ENCODE measurements around the gene PSMG3. TPM values are rescaled to one million over a fixed set of nuclear protein-coding genes. Genes with fewer than 3 reads are reported as not detected.

PSMG3 gene
- total and polyA plus RNA-seq, 2 of the 8 experiments (the other 6 are each of a cell fraction or from before 2014, with no cell fraction given): 30.2 to 62.0 TPM

- H2BK5ac ChIP-seq (ENCODE audit: low read depth, low read length): no peak overlapping the region
- no peak for FAIRE-seq
- TF ChIP-seq HDAC2 (IDR thresholded peaks at IDR 0.05; ENCODE audit: borderline replicate concordance in 1 of 2, low read depth in 2 of 2, low read length in 2 of 2): no peak
- TF ChIP-seq SIRT6 (IDR thresholded peaks at IDR 0.05; ENCODE audit: low read length): no peak
- TF ChIP-seq CHD1 (IDR thresholded peaks at IDR 0.05; ENCODE audit: low read depth, low read length): no peak
- TF ChIP-seq BCL11A (IDR thresholded peaks at IDR 0.05; ENCODE audit: low read depth in 2 of 2, low read length in 2 of 2): no peak
- TF ChIP-seq JUN (IDR thresholded peaks at IDR 0.05; ENCODE audit: low read depth, low read length): no peak
- TF ChIP-seq, protein P1, sequence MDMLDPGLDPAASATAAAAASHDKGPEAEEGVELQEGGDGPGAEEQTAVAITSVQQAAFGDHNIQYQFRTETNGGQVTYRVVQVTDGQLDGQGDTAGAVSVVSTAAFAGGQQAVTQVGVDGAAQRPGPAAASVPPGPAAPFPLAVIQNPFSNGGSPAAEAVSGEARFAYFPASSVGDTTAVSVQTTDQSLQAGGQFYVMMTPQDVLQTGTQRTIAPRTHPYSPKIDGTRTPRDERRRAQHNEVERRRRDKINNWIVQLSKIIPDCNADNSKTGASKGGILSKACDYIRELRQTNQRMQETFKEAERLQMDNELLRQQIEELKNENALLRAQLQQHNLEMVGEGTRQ (IDR thresholded peaks at IDR 0.05; ENCODE audit: low read length): no peak
- no peak for TF ChIP-seq SRF (IDR thresholded peaks at IDR 0.05; ENCODE audit: low read depth, low read length)
- no peak for TF ChIP-seq POLR2A (IDR thresholded peaks at IDR 0.05; ENCODE audit: control extremely low read depth in 1 of 2, low read depth in 2 of 2, low read length in 2 of 2)
- TF ChIP-seq CBX8 (IDR thresholded peaks at IDR 0.05; ENCODE audit: borderline replicate concordance, low read depth, low read length): no peak
- no peak for TF ChIP-seq CBX5 (IDR thresholded peaks at IDR 0.05; ENCODE audit: low read depth, low read length)
- no peak for DNase-seq (ENCODE audit: low read depth in 1 of 2, low spot score in 2 of 2)
- H3K23me2 ChIP-seq (ENCODE audit: low read depth, low read length): no peaks in the 10 kb centered on the region; the same call in 1 of the 2 replicates
- no peak overlapping the region for H4K91ac ChIP-seq (replicated peaks; ENCODE audit: insufficient read length, low read length)
- ChIA-PET POLR2A (ENCODE audit: partially characterized antibody) (interaction anchor here (1.0 kb wide), 1 partner anchor 28 kb away, joined by 3 read pairs; no protein-coding TSS in a partner anchor), CTCF (ENCODE audit: partially characterized antibody) (interaction anchor here (1.0 to 2.3 kb wide), 2 partner anchors 14 to 37 kb away, joined by 4 to 5 read pairs; no protein-coding TSS in a partner anchor)
- no peak overlapping the region for H3K14ac ChIP-seq (ENCODE audit: insufficient read length)
- H4K5ac ChIP-seq (ENCODE audit: insufficient read length, low read depth, low read length): no peak overlapping the region
- H3K4ac ChIP-seq (replicated peaks; ENCODE audit: insufficient read length, low read depth, low read length): no peak overlapping the region
- H3K27me3 ChIP-seq (replicated peaks in 1 of 4; ENCODE audit: control insufficient read depth in 3 of 4, extremely low read depth in 1 of 4, insufficient read depth in 3 of 4, low read length in 3 of 4): no peaks in the 10 kb centered on the region
- H3K9ac ChIP-seq (replicated peaks in 1 of 4; ENCODE audit: extremely low read depth in 1 of 4, low read depth in 3 of 4, low read length in 3 of 4): no peak overlapping the region
- H4K8ac ChIP-seq (ENCODE audit: extremely low read depth, insufficient read depth, low read length): no peak overlapping the region
- no peak overlapping the region for H3K4me2 ChIP-seq (ENCODE audit: insufficient read depth in 1 of 2, low read depth in 2 of 2, low read length in 2 of 2)
- H3K56ac ChIP-seq (replicated peaks; ENCODE audit: insufficient read length, low read depth, low read length): no peak overlapping the region
- H3K79me2 ChIP-seq (ENCODE audit: control insufficient read depth in 1 of 2, insufficient read depth in 2 of 2, low read length in 2 of 2): no peaks in the 10 kb centered on the region
- 82% methylated on average over 2 of the region's 2 CpGs; no CpG with 5 or more reads in 1 of the 2 experiments for WGBS, 2 experiments (ENCODE audit: extremely low coverage in 1 of 2, insufficient coverage in 1 of 2, insufficient read length in 1 of 2, insufficient replicate concordance in 2 of 2, low coverage in 1 of 2, low lambda C conversion rate in 2 of 2, missing lambda C conversion rate in 1 of 2)
- H2BK12ac ChIP-seq (ENCODE audit: low read depth, low read length): no peak overlapping the region
- no peak overlapping the region for H2BK120ac ChIP-seq (replicated peaks; ENCODE audit: low read depth, low read length)
- H2BK15ac ChIP-seq (ENCODE audit: low read length): no peak overlapping the region
- no peak overlapping the region for H3K18ac ChIP-seq (ENCODE audit: extremely low read depth, low read length)
- no peak overlapping the region for H3K27ac ChIP-seq (ENCODE audit: low read depth, low read length)
- H2BK20ac ChIP-seq (ENCODE audit: low read length): no peak overlapping the region
- no peak overlapping the region for H3K4me3 ChIP-seq (ENCODE audit: extremely low read depth in 1 of 4, insufficient read depth in 2 of 4, low read depth in 3 of 4, low read length in 4 of 4)
- H2AFZ ChIP-seq (ENCODE audit: low read length): no peak overlapping the region
- peaks cover 0 to 6% (median 0%) of the 10 kb centered on the region in 4 experiments; a peak in 3 of 7 replicates for H3K4me1 ChIP-seq (replicated peaks in 1 of 4; ENCODE audit: control insufficient read depth in 3 of 4, insufficient read depth in 4 of 4, low read length in 3 of 4)
- H3K9me3 ChIP-seq (ENCODE audit: insufficient read depth in 2 of 2, low read depth in 1 of 2, low read length in 1 of 2): no peaks in the 10 kb centered on the region
- no peaks in the 10 kb centered on the region for H3K79me1 ChIP-seq (ENCODE audit: low read depth, low read length)
- no peak overlapping the region for H2AK5ac ChIP-seq (ENCODE audit: low read depth, low read length)
- peaks cover 0 to 1% of the 10 kb centered on the region in 2 experiments for H4K20me1 ChIP-seq (replicated peaks in 1 of 2; ENCODE audit: control insufficient read depth in 1 of 2, insufficient read depth in 2 of 2, low read length in 2 of 2)
- no peaks in the 10 kb centered on the region for H3K36me3 ChIP-seq (ENCODE audit: control insufficient read depth in 2 of 4, insufficient read depth in 4 of 4, low read length in 3 of 4)
- H3K23ac ChIP-seq (ENCODE audit: insufficient read length): no peak overlapping the region
These were observed 34.6 kb upstream of the PSMG3 start for GRCh38 chr7:1604383-1604782.
